ENCODE data around the gene EQTN. TPM values are rescaled to one million over a fixed set of nuclear protein-coding genes. Genes with fewer than 3 reads are reported as not detected.

Gene EQTN
- total RNA-seq, 4 donors from 2014 or later, result 2.7 TPM; not detected in 3

- H3K4me3 ChIP-seq, result no peak overlapping the region
Observed at GRCh38 chr9:27339661-27340284, 42.8 kb upstream of the EQTN start.

GRCh38 chr9:27338527-27338903 is 41.6 kb upstream of the EQTN start:
- H3K4me3 ChIP-seq, result no peak overlapping the region
- no peak for DNase-seq (ENCODE audit: low spot score in 2 of 2)

More at GRCh38 chr9:27339661-27340284, 42.8 kb upstream of the EQTN start:
- no peak for DNase-seq (ENCODE audit: low spot score in 2 of 2)
- H3K27ac ChIP-seq, result peak overlapping the region; percentile 19 to 76 (median 48)
- no peaks in the 10 kb centered on the region for H3K9me3 ChIP-seq
- H3K4me1 ChIP-seq, result peaks cover 2 to 60% (median 49%) of the 10 kb centered on the region in 4 donors
- H3K27me3 ChIP-seq, result no peaks in the 10 kb centered on the region
- no peaks in the 10 kb centered on the region for H3K36me3 ChIP-seq
- 24 to 40% methylated on average over 11 of the region's 11 CpGs for WGBS, 2 donors
- TF ChIP-seq CTCF (IDR thresholded peaks at IDR 0.05), result no peak
- peak in 1 of 2 donors; percentile 38 for TF ChIP-seq EP300 (IDR thresholded peaks at IDR 0.05)

GRCh38 chr9:27337833-27338526 is 41.0 kb upstream of the EQTN start:
- peaks cover 2 to 66% (median 49%) of the 10 kb centered on the region in 4 donors for H3K4me1 ChIP-seq
- peak overlapping the region in 3 of 4 donors; percentile 10 to 76 (median 68) for H3K27ac ChIP-seq
- TF ChIP-seq POLR2A (IDR thresholded peaks at IDR 0.05), result no peak
- TF ChIP-seq EP300 (IDR thresholded peaks at IDR 0.05), result peak in 1 of 2 donors; percentile 44
- 47 to 55% methylated on average over 5 of the region's 5 CpGs for WGBS, 2 donors
- H3K4me3 ChIP-seq, result no peak overlapping the region
- no peak for DNase-seq (ENCODE audit: low spot score in 2 of 2)
- H3K36me3 ChIP-seq, result no peaks in the 10 kb centered on the region
- no peaks in the 10 kb centered on the region for H3K27me3 ChIP-seq
- H3K9me3 ChIP-seq, result no peaks in the 10 kb centered on the region

More at GRCh38 chr9:27338527-27338903, 41.6 kb upstream of the EQTN start:
- no peaks in the 10 kb centered on the region for H3K27me3 ChIP-seq
- peak overlapping the region; percentile 10 to 76 (median 40) for H3K27ac ChIP-seq
- 41 to 42% methylated on average over 9 of the region's 9 CpGs for WGBS, 2 donors
- peaks cover 2 to 63% (median 49%) of the 10 kb centered on the region in 4 donors for H3K4me1 ChIP-seq
- TF ChIP-seq CTCF (IDR thresholded peaks at IDR 0.05), result no peak
- no peaks in the 10 kb centered on the region for H3K36me3 ChIP-seq
- no peaks in the 10 kb centered on the region for H3K9me3 ChIP-seq

GRCh38 chr9:27337236-27337635 is 40.3 kb upstream of the EQTN start:
- DNase-seq (ENCODE audit: low spot score in 2 of 2), result no peak
- Histone ChIP-seq H3K27ac (peak overlapping the region in 2 of 4 donors; percentile 68 to 76), H3K4me3 (no peak overlapping the region), H3K36me3 (no peaks in the 10 kb centered on the region), H3K4me1 (peaks cover 2 to 65% (median 48%) of the 10 kb centered on the region in 4 donors), H3K9me3 (no peaks in the 10 kb centered on the region), H3K27me3 (no peaks in the 10 kb centered on the region)
- TF ChIP-seq POLR2A (IDR thresholded peaks at IDR 0.05) (no peak), EP300 (IDR thresholded peaks at IDR 0.05) (no peak), CTCF (IDR thresholded peaks at IDR 0.05) (no peak)
- 85 to 96% methylated on average over 3 of the region's 3 CpGs for WGBS, 2 donors

GRCh38 chr9:27336829-27337228 is 39.9 kb upstream of the EQTN start:
- H3K27me3 ChIP-seq, result no peaks in the 10 kb centered on the region
- peak overlapping the region in 2 of 4 donors; percentile 68 to 76 for H3K27ac ChIP-seq
- WGBS, 2 donors, result 94 to 95% methylated on average over 10 of the region's 10 CpGs
- peaks cover 0 to 61% (median 44%) of the 10 kb centered on the region in 4 donors for H3K4me1 ChIP-seq
- no peak overlapping the region for H3K4me3 ChIP-seq
- DNase-seq (ENCODE audit: low spot score in 2 of 2), result no peak
- H3K9me3 ChIP-seq, result no peaks in the 10 kb centered on the region
- H3K36me3 ChIP-seq, result no peaks in the 10 kb centered on the region
- TF ChIP-seq EP300 (IDR thresholded peaks at IDR 0.05) (no peak), CTCF (IDR thresholded peaks at IDR 0.05) (no peak), POLR2A (IDR thresholded peaks at IDR 0.05) (no peak)

Data from tibial nerve (tissue), 4 donors.